ENCODE results near the gene NTM. TPM values are rescaled to one million over a fixed set of nuclear protein-coding genes. Genes with fewer than 3 reads are reported as not detected.
"Not testable (repeated sequence)": the region's sequence is repeated elsewhere in the genome, so short reads cannot be mapped to it uniquely, and the experiment has no call there.

The NTM gene
- total RNA-seq, 2 donors from 2014 or later: not detected

- DNase-seq (ENCODE audit: low spot score): no peak
- Histone ChIP-seq H3K9me3 (no peaks in the 10 kb centered on the region), H3K27ac (no peak overlapping the region), H3K4me1 (ENCODE audit: control insufficient read depth in 1 of 2, low read depth in 2 of 2) (no peaks in the 10 kb centered on the region), H3K4me3 (no peak overlapping the region), H3K36me3 (no peaks in the 10 kb centered on the region), H3K27me3 (replicated peaks; ENCODE audit: insufficient read depth) (no peaks in the 10 kb centered on the region)
- ATAC-seq (ENCODE audit: insufficient number of reproducible peaks, low FRiP score, low read depth): no peak
- no peak for TF ChIP-seq CTCF (IDR thresholded peaks at IDR 0.05)
These were observed 304.9 kb downstream of the NTM start for GRCh38 chr11:131675121-131675888.

GRCh38 chr11:131677828-131678470 is 307.5 kb downstream of the NTM start:
- no peak for TF ChIP-seq CTCF (IDR thresholded peaks at IDR 0.05)
- ATAC-seq (ENCODE audit: insufficient number of reproducible peaks, low FRiP score, low read depth) (no peak), DNase-seq (ENCODE audit: low spot score) (no peak)
- Histone ChIP-seq H3K36me3 (no peaks in the 10 kb centered on the region), H3K27me3 (replicated peaks; ENCODE audit: insufficient read depth) (no peaks in the 10 kb centered on the region), H3K9me3 (no peaks in the 10 kb centered on the region), H3K27ac (no peak overlapping the region), H3K4me1 (ENCODE audit: control insufficient read depth in 1 of 2, low read depth in 2 of 2) (no peaks in the 10 kb centered on the region), H3K4me3 (no peak overlapping the region)

GRCh38 chr11:131678658-131679340 is 308.4 kb downstream of the NTM start:
- no peak for TF ChIP-seq CTCF (IDR thresholded peaks at IDR 0.05)
- H3K9me3 ChIP-seq: no peaks in the 10 kb centered on the region

GRCh38 chr11:131680448-131680847 is 310.0 kb downstream of the NTM start:
- not testable (repeated sequence) for H3K9me3 ChIP-seq; ATAC-seq (ENCODE audit: insufficient number of reproducible peaks, low FRiP score, low read depth); H3K27ac ChIP-seq; H3K4me1 ChIP-seq (ENCODE audit: control insufficient read depth in 1 of 2, low read depth in 2 of 2); H3K4me3 ChIP-seq; H3K36me3 ChIP-seq; H3K27me3 ChIP-seq (replicated peaks; ENCODE audit: insufficient read depth); DNase-seq (ENCODE audit: low spot score)

More at GRCh38 chr11:131678658-131679340, 308.4 kb downstream of the NTM start:
- DNase-seq (ENCODE audit: low spot score) (no peak), ATAC-seq (ENCODE audit: insufficient number of reproducible peaks, low FRiP score, low read depth) (no peak)
- no peaks in the 10 kb centered on the region for H3K4me1 ChIP-seq (ENCODE audit: control insufficient read depth in 1 of 2, low read depth in 2 of 2)
- H3K4me3 ChIP-seq: no peak overlapping the region
- H3K27ac ChIP-seq: no peak overlapping the region
- H3K36me3 ChIP-seq: no peaks in the 10 kb centered on the region
- H3K27me3 ChIP-seq (replicated peaks; ENCODE audit: insufficient read depth): no peaks in the 10 kb centered on the region

GRCh38 chr11:131681920-131682319 is 311.5 kb downstream of the NTM start:
- Histone ChIP-seq H3K27ac (no peak overlapping the region), H3K4me1 (ENCODE audit: control insufficient read depth in 1 of 2, low read depth in 2 of 2) (no peaks in the 10 kb centered on the region), H3K36me3 (no peaks in the 10 kb centered on the region), H3K9me3 (no peaks in the 10 kb centered on the region), H3K27me3 (replicated peaks; ENCODE audit: insufficient read depth) (no peaks in the 10 kb centered on the region), H3K4me3 (no peak overlapping the region)
- DNase-seq (ENCODE audit: low spot score): no peak
- no peak for TF ChIP-seq CTCF (IDR thresholded peaks at IDR 0.05)
- ATAC-seq (ENCODE audit: insufficient number of reproducible peaks, low FRiP score, low read depth): no peak
